ENCODE results near the gene RTKN2.

DNA sequence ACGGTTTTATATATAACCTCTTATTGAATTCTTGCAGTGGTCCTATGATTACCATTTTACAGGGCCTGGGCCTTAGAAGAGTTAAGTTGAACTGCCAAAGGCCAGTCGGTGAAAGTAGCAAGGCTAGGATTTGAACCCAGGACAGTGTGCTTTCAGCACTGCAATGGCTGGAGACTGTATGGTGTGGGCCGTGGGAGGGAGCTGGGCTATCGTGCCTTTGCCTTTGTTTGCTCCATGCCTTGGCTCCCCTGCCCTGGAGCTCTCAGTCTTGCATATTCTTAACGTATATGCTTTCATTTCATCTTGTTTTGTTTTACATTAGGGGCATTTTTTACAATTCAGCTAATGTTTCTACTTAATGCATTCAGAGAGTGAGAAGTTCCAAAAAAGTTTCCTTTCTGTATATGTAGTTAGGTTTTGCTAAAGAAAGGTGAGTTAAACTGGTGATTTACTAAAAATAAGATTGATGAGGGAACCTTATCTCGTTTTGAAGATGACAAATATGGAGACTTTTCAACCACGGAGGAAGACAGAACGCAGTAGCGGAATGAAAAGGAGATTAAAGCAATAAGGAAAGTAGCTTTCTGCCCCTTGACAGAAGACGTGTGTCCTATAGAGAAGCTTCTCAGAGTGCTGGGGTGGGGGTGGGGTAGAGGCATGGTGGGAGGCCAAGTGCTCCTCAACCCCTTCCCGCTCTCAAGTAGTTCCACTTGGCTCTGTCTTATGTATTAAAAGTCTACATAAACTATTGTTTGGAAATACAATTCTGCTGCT, 82.5 kb downstream of the RTKN2 start:
- TF ChIP-seq, protein P1, sequence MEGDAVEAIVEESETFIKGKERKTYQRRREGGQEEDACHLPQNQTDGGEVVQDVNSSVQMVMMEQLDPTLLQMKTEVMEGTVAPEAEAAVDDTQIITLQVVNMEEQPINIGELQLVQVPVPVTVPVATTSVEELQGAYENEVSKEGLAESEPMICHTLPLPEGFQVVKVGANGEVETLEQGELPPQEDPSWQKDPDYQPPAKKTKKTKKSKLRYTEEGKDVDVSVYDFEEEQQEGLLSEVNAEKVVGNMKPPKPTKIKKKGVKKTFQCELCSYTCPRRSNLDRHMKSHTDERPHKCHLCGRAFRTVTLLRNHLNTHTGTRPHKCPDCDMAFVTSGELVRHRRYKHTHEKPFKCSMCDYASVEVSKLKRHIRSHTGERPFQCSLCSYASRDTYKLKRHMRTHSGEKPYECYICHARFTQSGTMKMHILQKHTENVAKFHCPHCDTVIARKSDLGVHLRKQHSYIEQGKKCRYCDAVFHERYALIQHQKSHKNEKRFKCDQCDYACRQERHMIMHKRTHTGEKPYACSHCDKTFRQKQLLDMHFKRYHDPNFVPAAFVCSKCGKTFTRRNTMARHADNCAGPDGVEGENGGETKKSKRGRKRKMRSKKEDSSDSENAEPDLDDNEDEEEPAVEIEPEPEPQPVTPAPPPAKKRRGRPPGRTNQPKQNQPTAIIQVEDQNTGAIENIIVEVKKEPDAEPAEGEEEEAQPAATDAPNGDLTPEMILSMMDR (IDR thresholded peaks at IDR 0.05): no peak
- TF ChIP-seq POLR2A (IDR thresholded peaks at IDR 0.05) (no peak), POLR2AphosphoS5 (IDR thresholded peaks at IDR 0.05) (no peak), EP300 (IDR thresholded peaks at IDR 0.05) (no peak)
